NCI-H1105 (cell line): Measurements from ENCODE around the gene NPLOC4.

Experiments
- DNase-seq: peaks from one replicate; lab custom pipeline; 2025; lab: John Stamatoyannopoulos, UW

The NPLOC4 gene

DNA sequence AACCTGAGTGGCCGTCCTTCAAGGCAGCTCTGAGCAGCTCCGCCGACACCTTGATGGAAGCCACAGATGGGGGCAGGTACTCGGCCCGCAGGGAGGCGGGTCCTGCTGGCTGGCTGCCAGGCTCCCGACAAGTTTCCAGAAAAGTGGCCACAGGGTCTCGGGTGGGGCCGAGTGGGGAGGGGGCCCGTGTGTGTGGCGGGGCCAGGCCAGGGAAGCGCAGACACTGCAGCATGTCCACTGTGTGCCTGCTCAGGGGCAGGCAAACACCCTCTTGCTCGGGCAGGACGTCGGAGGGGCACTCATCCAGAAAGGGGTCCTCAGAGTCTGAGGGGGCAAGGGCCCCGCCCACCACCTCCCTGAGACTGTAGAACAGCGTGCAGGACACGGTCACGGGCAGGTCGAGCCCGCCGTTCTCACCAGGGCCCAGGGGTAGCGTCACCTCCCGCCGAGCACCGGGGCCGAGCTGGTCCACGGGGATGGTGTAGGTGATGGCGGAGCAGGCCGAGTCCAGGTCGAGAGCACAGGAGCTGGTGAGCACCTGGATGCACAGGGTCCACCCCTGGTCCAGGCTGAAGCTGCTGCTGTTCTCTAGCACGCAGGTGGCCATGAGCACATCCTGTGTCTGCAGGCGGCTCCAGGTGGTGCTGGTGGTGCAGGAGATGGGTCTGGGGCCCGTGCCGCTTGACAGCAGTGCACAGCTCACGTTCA, 89.9 kb downstream of the NPLOC4 start:
- DNase-seq = no peak

GRCh38 chr17:81545160-81545949, 91.6 kb downstream of the NPLOC4 start:
- no peak for DNase-seq

DNA sequence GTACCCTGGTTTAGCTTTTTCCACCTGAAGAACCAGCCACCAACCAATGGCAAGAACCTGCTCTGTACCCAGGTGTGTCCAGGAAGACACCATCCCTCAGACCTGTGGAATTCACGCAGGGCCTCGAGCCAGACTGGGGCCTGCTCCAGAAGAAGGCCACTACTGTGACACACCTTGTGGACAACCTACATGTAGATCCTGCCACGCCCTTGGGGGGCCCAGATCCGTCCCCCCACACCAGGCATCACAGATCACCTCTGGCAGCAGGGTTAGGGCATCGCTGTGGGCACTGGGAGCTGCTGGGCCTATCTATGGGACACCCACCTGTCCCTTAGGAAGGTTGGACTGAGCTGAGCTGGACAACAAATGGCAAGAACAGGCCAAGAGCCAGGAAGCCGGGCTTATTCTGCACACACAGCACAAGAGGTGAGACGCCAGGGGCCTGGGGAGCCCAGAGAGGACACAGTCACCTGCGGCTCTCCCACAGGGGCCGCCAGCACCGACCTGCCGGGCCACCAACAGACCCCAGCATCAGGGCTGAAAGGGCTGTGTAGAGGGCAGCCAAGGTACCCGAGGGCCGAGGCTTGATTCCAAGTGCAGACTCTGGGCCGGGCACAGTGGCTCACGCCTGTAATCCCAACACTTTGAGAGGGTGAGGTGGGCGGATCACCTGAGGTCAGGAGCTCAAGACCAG, 92.5 kb downstream of the NPLOC4 start:
- DNase-seq = no peak

- DNase-seq = no peak
These were observed 93.2 kb downstream of the NPLOC4 start for GRCh38 chr17:81543756-81544155.

- no peak for DNase-seq
These were observed 93.6 kb downstream of the NPLOC4 start for GRCh38 chr17:81543339-81543675.

- DNase-seq = no peak
These were observed 94.2 kb downstream of the NPLOC4 start for GRCh38 chr17:81542431-81543338.

- no peak for DNase-seq
These were observed 95.8 kb downstream of the NPLOC4 start for GRCh38 chr17:81541123-81541522.

DNA sequence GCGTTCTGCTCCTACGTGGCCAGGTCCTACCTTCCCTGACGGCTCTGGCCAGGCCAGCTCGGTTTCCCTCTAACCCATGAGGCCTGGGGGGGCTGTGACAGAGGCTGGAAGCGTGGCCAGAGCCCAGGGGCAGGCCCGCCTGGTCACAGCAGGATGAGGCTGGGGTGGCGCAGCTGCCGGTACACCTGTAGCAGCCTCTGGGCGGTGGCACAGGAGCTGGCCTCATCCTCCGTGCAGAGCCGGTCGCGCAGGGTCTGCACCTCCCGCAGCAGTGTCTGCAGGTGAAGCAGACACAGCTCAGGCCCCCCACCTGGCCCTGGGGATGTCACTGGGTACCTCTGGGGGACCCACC, 96.3 kb downstream of the NPLOC4 start:
- no peak for DNase-seq

GRCh38 chr17:81539961-81540675, 96.8 kb downstream of the NPLOC4 start:
- no peak for DNase-seq

- DNase-seq = no peak
These were observed 97.4 kb downstream of the NPLOC4 start for GRCh38 chr17:81539571-81539900.

GRCh38 chr17:81538651-81539570, 98.0 kb downstream of the NPLOC4 start:
- DNase-seq = no peak

- DNase-seq = peak; percentile 94
These were observed 98.9 kb downstream of the NPLOC4 start for GRCh38 chr17:81537856-81538555.

GRCh38 chr17:81537343-81537855, 99.5 kb downstream of the NPLOC4 start:
- DNase-seq = peak; percentile 83

DNA sequence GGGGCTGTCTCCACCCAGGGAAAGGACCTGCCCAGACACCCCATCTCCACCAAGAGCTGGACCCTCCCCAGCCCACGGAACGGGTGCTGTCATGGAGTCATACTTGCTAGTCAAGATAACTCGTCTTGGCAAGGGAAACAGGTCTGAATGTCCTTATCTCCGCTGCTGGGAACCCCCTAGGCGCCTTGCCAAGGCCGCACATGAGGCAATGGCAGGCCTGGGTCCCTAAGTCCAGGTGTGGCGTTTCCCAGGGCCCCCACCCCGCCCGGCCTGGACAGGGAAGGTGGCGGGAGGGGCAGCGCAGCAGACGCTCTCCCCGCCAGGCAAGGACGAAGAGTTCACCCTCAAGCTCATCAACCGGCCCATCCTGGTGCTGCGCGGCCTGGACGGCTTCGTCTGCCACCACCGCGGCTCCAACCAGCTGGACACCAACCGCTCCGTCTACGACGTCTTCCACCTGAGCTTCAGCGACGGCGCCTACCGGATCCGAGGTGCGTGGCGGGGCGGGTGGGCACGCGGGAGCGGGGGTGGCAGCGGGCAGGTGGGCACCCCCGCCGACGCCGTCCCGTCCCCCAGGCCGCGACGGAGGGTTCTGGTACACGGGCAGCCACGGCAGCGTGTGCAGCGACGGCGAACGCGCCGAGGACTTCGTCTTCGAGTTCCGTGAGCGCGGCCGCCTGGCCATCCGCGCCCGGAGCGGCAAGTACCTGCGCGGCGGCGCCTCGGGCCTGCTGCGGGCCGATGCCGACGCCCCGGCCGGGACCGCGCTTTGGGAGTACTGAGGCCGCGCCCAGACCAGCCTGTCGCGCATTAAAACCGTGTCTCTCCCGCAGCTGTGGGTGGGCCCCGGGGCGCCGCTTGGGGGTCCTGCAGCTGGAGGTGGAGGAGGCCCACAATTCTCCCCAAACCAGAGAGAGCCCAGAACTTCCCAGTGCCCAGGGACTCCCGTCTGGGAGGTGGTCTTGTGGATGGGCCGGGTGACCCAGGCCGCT, 100.3 kb downstream of the NPLOC4 start:
- DNase-seq = no peak

- no peak for DNase-seq
These were observed 101.2 kb downstream of the NPLOC4 start for GRCh38 chr17:81535480-81536298.

GRCh38 chr17:81535007-81535328, 101.9 kb downstream of the NPLOC4 start:
- DNase-seq = no peak

GRCh38 chr17:81534157-81535006, 102.5 kb downstream of the NPLOC4 start:
- DNase-seq = no peak
